IPS-20b (cell line): ENCODE results near the gene MBD2.
"Not testable (repeated sequence)": the region's sequence is repeated elsewhere in the genome, so short reads cannot be mapped to it uniquely, and the experiment has no call there.

Experiments used
- H3K27ac ChIP-seq: one replicate; pipeline ENCODE4 v1.5.1; 2013; ENCODE audit warnings: low read length
- H3K27me3 ChIP-seq: 2 replicates; pipeline ENCODE4 v1.6.1; 2013; ENCODE audit warnings: mild to moderate bottlenecking, low read length, inconsistent platforms; ENCODE audit not compliant: insufficient read depth
- H3K36me3 ChIP-seq: 2 replicates; pipeline ENCODE4 v1.6.1; 2013; ENCODE audit warnings: low read depth, mild to moderate bottlenecking, inconsistent platforms, low read length, moderate library complexity; ENCODE audit not compliant: insufficient read depth
- H3K4me1 ChIP-seq: 2 replicates; pipeline ENCODE4 v1.6.1; 2013; ENCODE audit warnings: mild to moderate bottlenecking, control low read depth, inconsistent platforms, low read length, moderate library complexity; ENCODE audit not compliant: insufficient read depth
- H3K4me3 ChIP-seq: 2 replicates; pipeline ENCODE4 v1.5.1; 2013; ENCODE audit warnings: mild to moderate bottlenecking, low read length, inconsistent platforms
- H3K9ac ChIP-seq: 2 replicates; pipeline ENCODE4 v1.6.1; 2013; ENCODE audit warnings: low read depth, mild to moderate bottlenecking, inconsistent platforms, low read length, moderate library complexity
- H3K9me3 ChIP-seq: 2 replicates; pipeline ENCODE4 v1.6.1; 2013; ENCODE audit warnings: mild to moderate bottlenecking, low read depth, low read length, inconsistent platforms; ENCODE audit not compliant: insufficient read depth

MBD2 gene

DNA sequence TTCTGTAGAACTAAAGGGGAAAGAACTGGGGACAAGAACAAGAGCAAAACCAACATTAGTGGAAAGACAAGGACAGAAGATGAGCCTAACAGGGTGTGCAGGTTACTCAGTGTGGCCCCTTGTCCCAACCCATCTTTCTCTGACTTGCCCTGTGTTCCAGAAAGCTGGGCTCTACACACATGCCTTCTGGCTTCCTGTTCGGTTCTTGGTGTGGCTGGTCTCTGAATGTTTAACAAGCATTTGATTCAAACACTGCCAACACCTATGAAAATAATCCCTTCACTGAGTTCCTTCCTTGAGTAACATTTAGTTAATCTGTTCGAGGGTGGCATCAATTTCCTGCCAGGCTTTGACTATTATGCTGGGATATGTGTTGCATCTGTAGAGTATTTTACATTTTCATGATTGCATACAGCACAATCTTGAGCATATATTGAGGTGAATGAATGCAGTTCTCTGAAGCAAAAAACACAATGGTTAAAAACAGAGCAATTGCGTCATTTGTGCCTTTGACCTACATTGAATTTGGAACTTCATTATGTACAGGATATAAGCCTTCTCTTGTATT, 83.3 kb downstream of the MBD2 start:
- Histone ChIP-seq H3K9me3 (peaks cover 24% of the 10 kb centered on the region), H3K4me1 (no peaks in the 10 kb centered on the region), H3K4me3 (no peak overlapping the region), H3K9ac (no peak overlapping the region), H3K36me3 (no peaks in the 10 kb centered on the region), H3K27ac (no peak overlapping the region), H3K27me3 (no peaks in the 10 kb centered on the region)

DNA sequence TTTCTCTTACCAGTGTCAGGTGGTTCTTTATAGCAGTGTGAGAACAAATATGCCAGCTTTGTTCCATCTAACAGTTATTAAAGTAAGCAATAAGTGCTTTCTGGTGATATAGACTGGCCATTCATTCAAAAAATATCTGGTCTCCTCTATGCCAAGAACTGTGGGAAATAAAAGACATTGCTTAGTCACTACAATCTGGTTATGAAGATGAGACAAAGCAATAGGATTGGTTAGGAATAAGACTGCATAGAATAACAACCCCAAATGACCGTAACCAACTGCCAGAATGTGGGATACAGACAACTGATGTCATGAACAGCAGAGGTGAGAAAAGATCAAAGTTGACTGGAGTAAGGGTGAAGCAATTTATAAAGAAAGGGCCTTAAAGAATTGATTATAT, 83.8 kb downstream of the MBD2 start:
- no peaks in the 10 kb centered on the region for H3K36me3 ChIP-seq
- no peak overlapping the region for H3K27ac ChIP-seq
- no peaks in the 10 kb centered on the region for H3K27me3 ChIP-seq
- no peak overlapping the region for H3K4me3 ChIP-seq
- no peak overlapping the region for H3K9ac ChIP-seq
- no peaks in the 10 kb centered on the region for H3K4me1 ChIP-seq
- peaks cover 24% of the 10 kb centered on the region for H3K9me3 ChIP-seq

GRCh38 chr18:54135216-54135615, 89.3 kb downstream of the MBD2 start:
- H3K4me1 ChIP-seq, result peaks cover 2% of the 10 kb centered on the region; the same call in 1 of the 2 replicates
- no peaks in the 10 kb centered on the region for H3K36me3 ChIP-seq
- peaks cover 19% of the 10 kb centered on the region for H3K9me3 ChIP-seq
- no peak overlapping the region for H3K27ac ChIP-seq
- no peak overlapping the region for H3K4me3 ChIP-seq
- no peaks in the 10 kb centered on the region for H3K27me3 ChIP-seq
- no peak overlapping the region for H3K9ac ChIP-seq

DNA sequence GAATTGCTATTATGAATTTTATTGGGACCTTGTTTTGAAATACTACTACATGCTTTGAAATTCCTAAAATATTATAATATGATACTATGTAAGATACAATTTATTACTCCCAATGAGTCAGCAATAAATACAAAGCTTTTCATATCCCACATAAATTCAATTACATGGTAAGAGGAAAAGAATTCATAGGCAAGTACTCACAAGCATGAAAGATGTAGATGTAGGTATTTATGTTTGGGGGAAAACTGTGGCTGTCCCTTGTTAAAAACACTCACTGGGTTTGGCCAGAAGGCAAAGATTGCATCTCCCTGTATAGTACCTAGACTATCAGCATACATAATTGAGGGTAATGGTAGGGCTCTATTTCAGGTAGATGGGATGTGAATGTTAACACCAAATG, 90.4 kb downstream of the MBD2 start:
- no peak overlapping the region for H3K9ac ChIP-seq
- H3K27me3 ChIP-seq, result no peaks in the 10 kb centered on the region
- peaks cover 4% of the 10 kb centered on the region; the same call in 1 of the 2 replicates for H3K4me1 ChIP-seq
- H3K27ac ChIP-seq, result no peak overlapping the region
- peaks cover 8% of the 10 kb centered on the region for H3K9me3 ChIP-seq
- H3K36me3 ChIP-seq, result no peaks in the 10 kb centered on the region
- H3K4me3 ChIP-seq, result no peak overlapping the region

GRCh38 chr18:54130631-54131030, 93.8 kb downstream of the MBD2 start:
- Histone ChIP-seq H3K36me3 (no peaks in the 10 kb centered on the region), H3K4me3 (no peak overlapping the region), H3K27ac (no peak overlapping the region), H3K27me3 (no peaks in the 10 kb centered on the region), H3K9ac (no peak overlapping the region), H3K4me1 (peaks cover 8% of the 10 kb centered on the region), H3K9me3 (no peaks in the 10 kb centered on the region)

DNA sequence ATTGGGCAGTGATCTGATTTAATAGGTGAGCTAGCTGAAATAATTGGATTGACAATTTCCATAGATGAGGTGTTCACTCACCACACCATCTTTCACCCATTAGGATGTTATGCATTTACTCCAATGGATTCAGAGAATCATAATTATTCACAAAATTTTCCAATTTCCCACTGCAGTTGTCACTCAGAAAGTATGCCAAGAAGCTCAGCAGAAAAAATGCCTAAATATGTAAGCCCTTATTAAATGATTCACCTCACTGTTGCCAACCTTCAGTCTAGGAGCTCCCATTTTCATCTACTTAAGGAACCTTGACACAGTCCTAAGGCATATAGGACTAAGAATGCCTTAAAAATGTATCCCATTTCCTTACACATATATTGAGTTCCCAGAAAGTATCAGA, 94.3 kb downstream of the MBD2 start:
- H3K9me3 ChIP-seq, result no peaks in the 10 kb centered on the region
- H3K27ac ChIP-seq, result no peak overlapping the region
- no peaks in the 10 kb centered on the region for H3K36me3 ChIP-seq
- H3K9ac ChIP-seq, result no peak overlapping the region
- no peak overlapping the region for H3K4me3 ChIP-seq
- H3K4me1 ChIP-seq, result peaks cover 8% of the 10 kb centered on the region
- H3K27me3 ChIP-seq, result no peaks in the 10 kb centered on the region

GRCh38 chr18:54129448-54130067, 94.9 kb downstream of the MBD2 start:
- Histone ChIP-seq H3K4me3 (no peak overlapping the region), H3K9ac (no peak overlapping the region), H3K27ac (no peak overlapping the region), H3K36me3 (no peaks in the 10 kb centered on the region), H3K27me3 (no peaks in the 10 kb centered on the region), H3K4me1 (peaks cover 8% of the 10 kb centered on the region), H3K9me3 (no peaks in the 10 kb centered on the region)

GRCh38 chr18:54127759-54128378, 96.6 kb downstream of the MBD2 start:
- Histone ChIP-seq H3K9me3 (no peaks in the 10 kb centered on the region), H3K27me3 (no peaks in the 10 kb centered on the region), H3K9ac (no peak overlapping the region)

DNA sequence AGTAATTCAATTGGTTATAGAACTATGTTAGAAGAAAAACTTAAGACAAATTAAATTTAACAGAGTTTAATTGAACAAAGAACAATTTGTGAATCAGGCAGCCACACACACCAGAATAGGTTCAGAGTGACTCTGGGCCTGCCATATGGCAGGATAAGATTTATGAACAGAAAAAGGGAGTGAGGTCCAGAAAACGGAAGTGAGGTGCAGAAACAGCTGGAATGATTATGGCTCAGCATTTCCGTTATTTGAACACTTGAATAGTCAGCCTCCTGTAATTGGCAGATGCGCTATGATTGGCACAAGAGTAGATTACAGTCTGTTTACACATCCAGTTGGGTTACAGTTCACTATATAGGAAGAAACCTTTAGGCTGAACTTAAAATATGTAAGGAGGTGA, 99.0 kb downstream of the MBD2 start:
- H3K27me3 ChIP-seq, result no peaks in the 10 kb centered on the region
- H3K4me3 ChIP-seq, result no peak overlapping the region
- no peak overlapping the region for H3K27ac ChIP-seq
- no peaks in the 10 kb centered on the region for H3K36me3 ChIP-seq
- no peak overlapping the region for H3K9ac ChIP-seq
- H3K4me1 ChIP-seq, result peaks cover 13% of the 10 kb centered on the region
- no peaks in the 10 kb centered on the region for H3K9me3 ChIP-seq

More at GRCh38 chr18:54127759-54128378, 96.6 kb downstream of the MBD2 start:
- no peaks in the 10 kb centered on the region for H3K36me3 ChIP-seq
- H3K4me1 ChIP-seq, result peaks cover 13% of the 10 kb centered on the region
- no peak overlapping the region for H3K4me3 ChIP-seq
- H3K27ac ChIP-seq, result no peak overlapping the region

DNA sequence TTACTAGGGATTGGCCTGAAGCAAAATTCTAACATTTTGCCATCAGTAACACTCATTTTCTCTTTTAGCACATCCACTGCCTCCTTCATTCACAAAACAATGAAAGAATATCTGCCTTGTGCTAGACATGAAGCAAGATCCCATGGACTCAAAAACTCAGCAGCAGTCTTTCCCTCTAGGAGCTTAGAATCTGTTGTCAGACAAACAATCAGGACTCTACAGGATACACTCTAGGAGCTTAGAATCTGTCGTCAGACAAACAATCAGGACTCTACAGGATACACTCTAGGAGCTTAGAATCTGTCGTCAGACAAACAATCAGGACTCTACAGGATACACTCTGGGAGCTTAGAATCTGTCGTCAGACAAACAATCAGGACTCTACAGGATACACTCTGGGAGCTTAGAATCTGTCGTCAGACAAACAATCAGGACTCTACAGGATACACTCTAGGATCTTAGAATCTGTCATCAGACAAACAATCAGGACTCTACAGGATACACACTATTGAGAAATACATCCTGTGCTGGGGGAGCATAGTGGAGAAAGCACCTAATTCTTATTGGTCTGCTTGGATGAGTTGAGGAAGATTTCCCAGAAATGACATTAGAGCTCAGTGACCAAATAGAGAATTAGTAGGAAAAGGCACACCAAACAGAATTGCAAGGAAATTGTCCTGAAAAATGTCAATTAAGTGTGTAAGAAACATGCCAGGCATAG, 100.6 kb downstream of the MBD2 start:
- not testable (repeated sequence) for H3K9ac ChIP-seq, H3K27me3 ChIP-seq, H3K36me3 ChIP-seq, H3K27ac ChIP-seq, H3K9me3 ChIP-seq, H3K4me1 ChIP-seq, H3K4me3 ChIP-seq

DNA sequence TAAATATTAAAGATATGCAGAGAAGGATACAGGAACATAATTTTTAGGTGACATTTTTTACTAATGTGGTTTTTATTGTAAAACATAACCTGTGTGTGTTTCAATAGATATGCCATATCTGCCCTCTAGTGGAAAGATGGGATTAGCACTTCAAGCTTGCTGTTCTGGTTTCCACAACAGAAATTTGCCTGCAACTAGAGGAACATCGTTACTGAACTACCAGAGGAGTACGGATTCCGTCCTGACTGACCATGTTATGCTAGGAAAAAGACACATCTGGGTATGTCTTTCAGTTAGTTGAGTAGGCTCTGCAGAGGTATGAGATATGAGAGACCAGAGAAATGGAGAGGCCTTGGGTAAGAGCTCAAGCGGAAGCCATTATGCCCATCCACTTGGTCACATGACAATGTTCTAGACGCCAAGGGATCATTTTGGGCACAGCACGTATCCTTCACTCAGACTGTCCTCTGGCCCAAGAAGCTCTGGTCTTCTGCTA, 104.9 kb downstream of the MBD2 start:
- Histone ChIP-seq H3K27me3 (no peaks in the 10 kb centered on the region), H3K4me1 (peaks cover 22% of the 10 kb centered on the region; the same call in 1 of the 2 replicates), H3K9ac (no peak overlapping the region), H3K4me3 (no peak overlapping the region), H3K27ac (no peak overlapping the region), H3K9me3 (no peaks in the 10 kb centered on the region), H3K36me3 (no peaks in the 10 kb centered on the region)
